Lower leg skin (tissue), 4 donors: Measurements from ENCODE around the gene ANXA10. TPM values are rescaled to one million over a fixed set of nuclear protein-coding genes. Genes with fewer than 3 reads are reported as not detected.

Source experiments
- DNase-seq, 2 donors: peaks; one replicate each; pipeline ENCODE4 v3.0.0-alpha.2; 2019; ENCODE audit warnings: low spot score in 2 of 2
- H3K4me3 ChIP-seq: fragments of 200-600 bp; sonication (generic); 2 replicates; pipeline ENCODE4 v1.5.1; 2017; ENCODE audit warnings: mild to moderate bottlenecking, low read depth; ENCODE audit not compliant: poor library complexity, severe bottlenecking
- POLR2A ChIP-seq, 2 donors: fragments of 450-650 bp; IDR thresholded peaks; one replicate each; pipeline ENCODE4 v1.6.1; 2016 to 2017; ENCODE audit warnings: antibody characterized with exemption in 2 of 2, mild to moderate bottlenecking in 1 of 2, moderate library complexity in 1 of 2
- WGBS, 2 donors: methylation state at CpG; one replicate each; pipeline ENCODE4 v1.1.5; 2018; 5-methylcytosine and 5-hydroxymethylcytosine counted together
- intact Hi-C: fragments of 100-400 bp; cut with DNase I; formaldehyde crosslinking; loops from one replicate; pipeline ENCODE4 v1.15.0; 2023; ENCODE audit warnings: low total_unique reads
- total RNA-seq, 4 donors: library from RNA; depleted of rRNA; stranded (reverse); fragments of >200 nt; gene quantifications; one replicate each; pipeline ENCODE4 v1.1.0, GENCODE V29; 2016
- TF ChIP-seq, protein P1 (sequence below), 3 donors: fragments of 450-650 bp; IDR thresholded peaks; one replicate each; pipeline ENCODE4 v1.5.1; 2016; ENCODE audit warnings: antibody characterized with exemption in 3 of 3, mild to moderate bottlenecking in 3 of 3, moderate library complexity in 2 of 3

The ANXA10 gene
- total RNA-seq, 4 donors from 2014 or later = not detected

DNA sequence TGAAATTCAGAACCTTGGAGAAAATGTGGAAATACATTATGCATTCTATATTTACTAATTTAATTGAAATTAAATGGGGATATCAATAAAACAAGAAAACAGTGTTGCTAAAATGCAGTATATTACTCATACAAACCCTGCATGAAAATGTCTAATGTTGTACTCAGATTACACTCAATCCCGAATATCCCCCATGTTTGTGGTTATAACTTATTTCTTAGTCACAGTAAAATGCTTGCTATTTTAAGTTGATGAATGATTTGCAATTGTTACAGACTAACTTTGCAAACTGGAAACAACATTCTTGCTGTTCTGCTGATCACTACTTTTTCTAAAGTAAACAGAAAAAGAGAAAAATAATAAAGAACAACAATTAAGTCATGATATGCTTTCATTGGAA is 33.1 kb upstream of the ANXA10 start:
- 58 to 83% methylated on average over 1 of the region's 1 CpG for WGBS, 2 donors
- intact Hi-C loops = loop anchor here (5.0 kb wide), 1 partner anchor 1443 kb away; no protein-coding TSS in a partner anchor
- no peak for DNase-seq
- H3K4me3 ChIP-seq = no peak overlapping the region
- TF ChIP-seq POLR2A (IDR thresholded peaks at IDR 0.05) = no peak
- TF ChIP-seq, protein P1, sequence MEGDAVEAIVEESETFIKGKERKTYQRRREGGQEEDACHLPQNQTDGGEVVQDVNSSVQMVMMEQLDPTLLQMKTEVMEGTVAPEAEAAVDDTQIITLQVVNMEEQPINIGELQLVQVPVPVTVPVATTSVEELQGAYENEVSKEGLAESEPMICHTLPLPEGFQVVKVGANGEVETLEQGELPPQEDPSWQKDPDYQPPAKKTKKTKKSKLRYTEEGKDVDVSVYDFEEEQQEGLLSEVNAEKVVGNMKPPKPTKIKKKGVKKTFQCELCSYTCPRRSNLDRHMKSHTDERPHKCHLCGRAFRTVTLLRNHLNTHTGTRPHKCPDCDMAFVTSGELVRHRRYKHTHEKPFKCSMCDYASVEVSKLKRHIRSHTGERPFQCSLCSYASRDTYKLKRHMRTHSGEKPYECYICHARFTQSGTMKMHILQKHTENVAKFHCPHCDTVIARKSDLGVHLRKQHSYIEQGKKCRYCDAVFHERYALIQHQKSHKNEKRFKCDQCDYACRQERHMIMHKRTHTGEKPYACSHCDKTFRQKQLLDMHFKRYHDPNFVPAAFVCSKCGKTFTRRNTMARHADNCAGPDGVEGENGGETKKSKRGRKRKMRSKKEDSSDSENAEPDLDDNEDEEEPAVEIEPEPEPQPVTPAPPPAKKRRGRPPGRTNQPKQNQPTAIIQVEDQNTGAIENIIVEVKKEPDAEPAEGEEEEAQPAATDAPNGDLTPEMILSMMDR (IDR thresholded peaks at IDR 0.05) = no peak

DNA sequence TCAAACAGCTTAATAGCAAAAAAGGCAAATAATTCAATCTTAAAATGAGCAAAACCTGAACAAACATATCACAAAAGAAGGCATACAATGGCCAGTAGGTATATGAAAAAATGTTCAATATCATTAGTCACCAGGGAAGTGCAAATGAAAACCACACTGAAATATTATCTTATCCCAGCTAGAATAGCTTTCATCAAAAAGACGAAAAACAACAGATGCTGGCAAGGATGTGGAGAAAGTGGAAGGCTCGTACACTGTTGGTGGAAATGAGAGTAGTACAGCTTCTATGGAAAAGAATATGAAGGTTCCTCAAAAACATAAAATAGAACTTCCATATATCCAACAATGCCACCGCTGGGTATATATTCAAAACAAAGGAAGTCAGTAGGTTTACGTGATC is 29.3 kb upstream of the ANXA10 start:
- no peak for TF ChIP-seq POLR2A (IDR thresholded peaks at IDR 0.05)
- TF ChIP-seq, protein P1 (IDR thresholded peaks at IDR 0.05) = no peak
- 89 to 92% methylated on average over 4 of the region's 4 CpGs for WGBS, 2 donors
- intact Hi-C loops = no loop called here

DNA sequence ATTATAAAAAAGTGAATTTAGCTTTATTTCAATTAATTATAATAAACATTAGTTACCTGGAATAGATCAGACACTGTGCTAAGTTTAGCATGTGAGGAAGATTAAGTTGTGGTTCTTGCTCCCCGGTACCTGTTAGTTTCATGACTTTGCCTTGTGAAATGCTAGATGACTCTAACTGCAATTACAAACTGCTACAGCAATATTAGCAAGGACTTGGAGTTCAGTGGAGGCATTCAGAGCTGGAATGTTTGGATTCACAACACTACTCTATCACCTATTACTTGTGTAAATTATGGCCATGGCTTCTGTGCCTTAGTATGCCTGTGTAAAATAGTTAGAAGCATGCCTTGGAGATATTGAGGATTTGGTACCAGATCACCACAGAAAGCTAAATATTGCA is 21.4 kb upstream of the ANXA10 start:
- intact Hi-C loops = loop anchor here (10.0 kb wide), 1 partner anchor 1046 kb away; no protein-coding TSS in a partner anchor
- WGBS, 2 donors = 75 to 76% methylated on average over 1 of the region's 1 CpG
- no peak overlapping the region for H3K4me3 ChIP-seq
- no peak for DNase-seq
- TF ChIP-seq, protein P1 (IDR thresholded peaks at IDR 0.05) = no peak
- TF ChIP-seq POLR2A (IDR thresholded peaks at IDR 0.05) = no peak

More for the DNA sequence above, 29.3 kb upstream of the ANXA10 start:
- no peak overlapping the region for H3K4me3 ChIP-seq
- DNase-seq = no peak

DNA sequence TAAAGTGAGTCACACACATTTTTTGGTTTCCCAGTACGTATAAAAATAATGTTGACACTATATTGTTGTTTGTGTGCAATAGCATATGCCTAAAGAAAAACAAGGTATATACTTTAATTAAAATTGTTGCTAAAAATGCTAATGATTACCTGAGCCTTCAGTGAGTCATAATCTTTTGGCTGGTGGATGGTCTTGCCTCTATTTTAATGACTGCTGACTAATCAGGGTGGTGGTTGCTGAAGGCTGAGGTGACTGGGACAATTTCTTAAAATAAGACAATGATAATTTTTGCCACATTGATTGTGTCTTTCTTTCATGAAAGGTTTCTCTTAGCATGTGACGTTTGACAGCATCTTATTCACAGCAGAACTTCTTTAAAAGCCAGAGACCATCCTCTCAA is 21.0 kb upstream of the ANXA10 start:
- 67 to 68% methylated on average over 2 of the region's 2 CpGs for WGBS, 2 donors
- DNase-seq = no peak
- H3K4me3 ChIP-seq = no peak overlapping the region
- intact Hi-C loops = loop anchor here (10.0 kb wide), 1 partner anchor 1047 kb away; no protein-coding TSS in a partner anchor
- TF ChIP-seq POLR2A (IDR thresholded peaks at IDR 0.05) = no peak
- TF ChIP-seq, protein P1 (IDR thresholded peaks at IDR 0.05) = no peak

DNA sequence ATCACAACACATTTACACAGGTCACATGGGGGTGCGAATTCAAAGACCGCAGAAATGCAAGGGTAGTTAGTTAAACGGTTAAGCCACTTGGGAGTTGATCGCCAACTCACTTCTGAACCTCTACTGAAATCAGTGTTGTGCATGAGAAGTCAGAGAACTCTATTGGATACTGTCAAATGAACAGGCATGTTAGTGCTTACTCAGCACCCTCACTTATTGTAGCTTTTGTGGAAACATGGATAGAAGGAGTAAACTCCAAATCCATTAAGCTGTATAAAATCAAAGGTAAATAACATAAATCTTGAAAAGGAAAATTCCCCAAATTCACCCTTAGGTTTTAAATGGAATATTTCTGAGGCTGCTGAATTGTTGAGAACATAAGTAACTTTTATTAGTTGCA is 17.5 kb upstream of the ANXA10 start:
- DNase-seq = no peak
- intact Hi-C loops = loop anchor here (10.0 kb wide), 1 partner anchor 1050 kb away; no protein-coding TSS in a partner anchor
- no peak overlapping the region for H3K4me3 ChIP-seq
- TF ChIP-seq, protein P1 (IDR thresholded peaks at IDR 0.05) = no peak
- no peak for TF ChIP-seq POLR2A (IDR thresholded peaks at IDR 0.05)
- 91% methylated on average over 4 of the region's 4 CpGs for WGBS, 2 donors
